ENCODE measurements around the gene FER. TPM values are rescaled to one million over a fixed set of nuclear protein-coding genes. Genes with fewer than 3 reads are reported as not detected.

Gene FER
- total RNA-seq, 1 donor from 2014 or later: 13.4 TPM

DNA sequence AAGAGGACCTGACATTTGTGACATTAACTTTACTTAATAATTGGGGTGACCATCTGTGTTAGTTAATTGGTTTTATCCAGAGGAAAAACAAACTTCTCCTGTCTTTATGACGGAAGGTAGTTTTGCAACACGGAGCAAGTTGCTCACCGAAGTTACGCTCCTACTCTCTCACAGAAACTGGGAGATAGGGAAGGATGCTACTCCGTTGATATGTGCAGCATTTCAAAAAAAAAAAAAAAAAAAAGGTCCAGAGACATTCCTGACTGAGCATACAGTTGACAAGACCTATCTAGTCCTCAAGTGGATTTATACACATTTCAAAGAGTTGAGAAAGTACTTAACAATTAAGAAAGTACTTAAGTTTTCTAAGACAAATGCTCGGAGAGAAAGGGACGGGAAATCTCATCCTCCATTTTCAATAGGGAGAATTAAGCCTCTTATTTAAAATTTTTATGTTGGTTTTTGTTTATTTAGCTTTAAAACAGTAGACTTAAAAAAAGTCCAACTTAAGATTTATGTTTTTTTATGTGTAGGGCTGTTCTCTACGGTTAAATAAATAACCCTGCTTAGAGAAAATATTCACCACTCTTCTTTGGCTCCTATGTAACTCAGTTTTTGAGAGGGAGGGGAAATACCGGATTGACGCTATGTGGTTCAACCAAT, 455 bp upstream of the FER start:
- Histone ChIP-seq H3K27ac (replicated peaks) (peak overlapping the region; percentile 99), H3K27me3 (ENCODE audit: low read depth) (no peaks in the 10 kb centered on the region), H3K4me3 (peak overlapping the region; percentile 95), H3K9me3 (replicated peaks) (no peaks in the 10 kb centered on the region), H3K36me3 (no peaks in the 10 kb centered on the region), H3K4me1 (peaks cover 30% of the 10 kb centered on the region)
- intact Hi-C loops (cut with micrococcal nuclease): no loop called here
- DNase-seq: no peak
- TF ChIP-seq, protein P1, sequence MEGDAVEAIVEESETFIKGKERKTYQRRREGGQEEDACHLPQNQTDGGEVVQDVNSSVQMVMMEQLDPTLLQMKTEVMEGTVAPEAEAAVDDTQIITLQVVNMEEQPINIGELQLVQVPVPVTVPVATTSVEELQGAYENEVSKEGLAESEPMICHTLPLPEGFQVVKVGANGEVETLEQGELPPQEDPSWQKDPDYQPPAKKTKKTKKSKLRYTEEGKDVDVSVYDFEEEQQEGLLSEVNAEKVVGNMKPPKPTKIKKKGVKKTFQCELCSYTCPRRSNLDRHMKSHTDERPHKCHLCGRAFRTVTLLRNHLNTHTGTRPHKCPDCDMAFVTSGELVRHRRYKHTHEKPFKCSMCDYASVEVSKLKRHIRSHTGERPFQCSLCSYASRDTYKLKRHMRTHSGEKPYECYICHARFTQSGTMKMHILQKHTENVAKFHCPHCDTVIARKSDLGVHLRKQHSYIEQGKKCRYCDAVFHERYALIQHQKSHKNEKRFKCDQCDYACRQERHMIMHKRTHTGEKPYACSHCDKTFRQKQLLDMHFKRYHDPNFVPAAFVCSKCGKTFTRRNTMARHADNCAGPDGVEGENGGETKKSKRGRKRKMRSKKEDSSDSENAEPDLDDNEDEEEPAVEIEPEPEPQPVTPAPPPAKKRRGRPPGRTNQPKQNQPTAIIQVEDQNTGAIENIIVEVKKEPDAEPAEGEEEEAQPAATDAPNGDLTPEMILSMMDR (IDR thresholded peaks at IDR 0.05; ENCODE audit: borderline replicate concordance): no peak

DNA sequence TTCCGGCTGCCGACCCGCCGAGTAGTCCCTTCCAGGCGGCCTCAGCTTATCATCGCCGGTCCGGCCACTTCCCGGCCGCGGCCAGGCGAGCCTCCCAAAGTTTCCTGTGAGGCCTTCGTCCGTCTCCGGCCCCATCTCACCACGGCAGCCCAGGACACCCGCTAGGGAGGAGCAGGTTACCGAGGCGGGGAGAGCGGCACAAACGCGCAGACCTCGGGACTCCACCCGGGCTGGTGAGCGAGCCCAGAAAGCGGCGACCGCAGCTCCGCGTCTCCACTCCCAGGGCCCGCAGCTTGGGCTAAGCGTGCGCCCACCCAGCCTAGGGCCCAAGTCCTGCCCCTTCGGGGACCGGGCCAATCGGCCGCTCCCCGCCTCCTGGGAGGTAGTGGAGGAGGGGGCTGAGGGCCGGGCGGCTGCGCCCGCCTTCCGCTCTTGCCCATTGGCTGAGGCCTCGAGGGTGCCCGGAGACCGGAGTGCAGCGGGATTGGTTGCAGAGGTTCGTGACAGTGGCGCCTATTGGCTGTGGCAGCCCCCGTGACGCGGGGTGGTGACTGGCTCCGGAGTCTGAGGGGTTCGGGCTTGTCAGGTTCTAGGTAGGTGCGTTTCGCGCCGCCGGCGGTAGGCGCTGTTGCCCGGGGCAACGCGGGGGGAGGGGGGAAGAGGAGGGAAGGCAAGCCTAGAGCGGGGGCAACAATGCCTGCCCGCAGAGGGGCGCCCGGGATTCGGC, 867 bp downstream of the FER start:
- Histone ChIP-seq H3K9me3 (replicated peaks) (no peaks in the 10 kb centered on the region), H3K4me1 (peaks cover 35% of the 10 kb centered on the region), H3K27me3 (ENCODE audit: low read depth) (no peaks in the 10 kb centered on the region), H3K36me3 (no peaks in the 10 kb centered on the region), H3K4me3 (peak overlapping the region; percentile 95), H3K27ac (replicated peaks) (peak overlapping the region; percentile 99)
- intact Hi-C loops (cut with micrococcal nuclease): no loop called here
- peak; percentile 99 for DNase-seq
- TF ChIP-seq, protein P1 (IDR thresholded peaks at IDR 0.05; ENCODE audit: borderline replicate concordance): peak; percentile 23

DNA sequence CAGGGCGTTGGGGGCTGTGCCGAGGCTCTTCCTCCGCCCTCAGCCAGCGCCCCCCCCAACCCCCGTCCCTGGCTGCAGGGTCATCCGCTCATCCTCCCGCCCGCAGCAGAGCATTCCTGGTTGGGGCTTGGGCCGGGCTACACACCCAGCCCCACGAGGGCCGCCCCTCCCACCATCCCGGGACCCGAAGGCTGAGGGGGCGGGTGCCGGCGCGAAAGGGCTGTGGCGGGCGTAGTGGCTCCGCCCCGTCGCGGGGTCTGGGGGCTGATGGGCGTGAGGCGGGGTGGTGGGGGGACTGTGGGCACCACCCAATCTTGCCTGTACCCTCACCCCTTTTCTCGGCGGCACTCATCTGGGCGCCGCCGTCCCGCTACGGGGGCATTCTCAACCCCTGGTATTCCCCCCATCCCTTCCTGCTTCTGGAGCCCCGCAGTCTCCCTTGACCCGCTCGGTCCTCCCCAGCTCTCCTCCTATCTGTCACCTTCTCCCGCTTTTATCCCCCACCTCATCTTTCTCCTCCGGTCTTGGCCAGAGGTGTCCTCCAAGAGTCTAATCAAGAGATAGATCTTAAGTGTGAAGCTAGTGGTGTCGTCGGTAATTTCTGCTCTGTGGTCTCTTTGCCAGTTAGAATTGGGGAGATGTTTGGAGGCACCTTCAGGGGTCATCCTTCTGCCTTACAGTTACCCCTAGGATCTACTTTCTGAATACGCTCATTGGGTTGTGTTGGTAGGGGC, 1.6 kb downstream of the FER start:
- Histone ChIP-seq H3K27ac (replicated peaks) (peak overlapping the region; percentile 99), H3K4me3 (peak overlapping the region; percentile 95), H3K36me3 (no peaks in the 10 kb centered on the region), H3K4me1 (peaks cover 35% of the 10 kb centered on the region), H3K9me3 (replicated peaks) (no peaks in the 10 kb centered on the region), H3K27me3 (ENCODE audit: low read depth) (no peaks in the 10 kb centered on the region)
- TF ChIP-seq, protein P1 (IDR thresholded peaks at IDR 0.05; ENCODE audit: borderline replicate concordance): no peak
- intact Hi-C loops (cut with micrococcal nuclease): no loop called here
- no peak for DNase-seq

DNA sequence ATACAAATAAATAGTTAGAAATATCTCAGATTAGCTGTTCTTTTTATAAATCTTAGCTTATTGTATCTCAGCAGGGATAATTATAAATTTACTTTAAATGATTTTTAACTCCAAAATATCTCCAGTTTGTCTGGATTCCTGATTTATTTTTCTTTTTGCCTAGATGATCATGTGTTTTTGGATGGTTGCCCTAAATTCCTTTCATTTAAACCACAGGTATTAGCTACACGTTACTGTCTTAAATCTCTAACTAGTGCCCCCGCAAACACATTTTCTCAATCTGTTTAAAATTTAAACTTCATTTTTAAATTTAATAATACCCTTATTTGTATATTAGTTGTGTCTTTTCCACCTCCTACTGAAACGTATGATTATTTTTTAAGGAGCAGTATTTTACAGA, 5.6 kb downstream of the FER start:
- Histone ChIP-seq H3K4me1 (peaks cover 18% of the 10 kb centered on the region), H3K27ac (replicated peaks) (no peak overlapping the region), H3K27me3 (ENCODE audit: low read depth) (no peaks in the 10 kb centered on the region), H3K36me3 (no peaks in the 10 kb centered on the region), H3K9me3 (replicated peaks) (no peaks in the 10 kb centered on the region), H3K4me3 (no peak overlapping the region)
- TF ChIP-seq, protein P1 (IDR thresholded peaks at IDR 0.05; ENCODE audit: borderline replicate concordance): no peak
- DNase-seq: no peak
- intact Hi-C loops (cut with micrococcal nuclease): no loop called here

DNA sequence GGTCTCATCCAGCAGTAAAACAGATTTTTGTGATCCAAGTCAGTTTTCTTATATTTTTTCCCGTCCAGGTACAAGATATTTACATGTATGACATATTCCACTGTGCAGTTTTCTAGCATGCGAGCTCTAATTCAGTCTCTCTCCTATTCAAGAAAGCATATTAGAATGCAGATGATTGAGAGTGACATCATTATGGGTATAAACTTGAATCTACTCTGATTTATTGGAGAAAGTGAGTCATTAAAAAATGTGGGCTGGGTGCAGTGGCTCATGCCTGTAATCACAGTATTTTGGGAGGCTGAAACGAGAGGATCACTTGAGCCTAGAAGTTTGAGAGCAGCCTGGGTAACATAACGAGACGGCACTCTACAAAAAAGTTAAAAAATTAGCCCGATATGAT, 6.2 kb downstream of the FER start:
- H3K27me3 ChIP-seq (ENCODE audit: low read depth): no peaks in the 10 kb centered on the region
- TF ChIP-seq, protein P1 (IDR thresholded peaks at IDR 0.05; ENCODE audit: borderline replicate concordance): no peak
- H3K9me3 ChIP-seq (replicated peaks): no peaks in the 10 kb centered on the region
- peaks cover 15% of the 10 kb centered on the region for H3K4me1 ChIP-seq
- no peak for DNase-seq
- intact Hi-C loops (cut with micrococcal nuclease): no loop called here
- H3K27ac ChIP-seq (replicated peaks): no peak overlapping the region
- H3K36me3 ChIP-seq: no peaks in the 10 kb centered on the region
- no peak overlapping the region for H3K4me3 ChIP-seq

Data from left ventricle myocardium inferior (tissue), 1 donor.